HUES6 (cell line): ENCODE measurements around the gene ABHD2.

Experiments
- H3K27ac ChIP-seq: 2 replicates; pipeline ENCODE4 v1.7.0; 2013; ENCODE audit warnings: low read depth, mild to moderate bottlenecking, low read length, inconsistent platforms
- H3K27me3 ChIP-seq: 2 replicates; pipeline ENCODE4 v1.6.1; 2013; ENCODE audit warnings: low read length; ENCODE audit not compliant: control insufficient read depth, insufficient read depth
- H3K36me3 ChIP-seq: 2 replicates; pipeline ENCODE4 v1.6.1; 2013; ENCODE audit warnings: low read length; ENCODE audit not compliant: control insufficient read depth, insufficient read depth
- H3K4me1 ChIP-seq: 2 replicates; pipeline ENCODE4 v1.6.1; 2013; ENCODE audit warnings: low read length; ENCODE audit not compliant: control insufficient read depth, insufficient read depth
- H3K4me3 ChIP-seq: 2 replicates; pipeline ENCODE4 v1.5.1; 2013; ENCODE audit warnings: low read depth, low read length
- H3K9ac ChIP-seq: one replicate; pipeline ENCODE4 v1.6.1; 2013; ENCODE audit warnings: mild to moderate bottlenecking, low read length
- H3K9me3 ChIP-seq: 2 replicates; pipeline ENCODE4 v1.6.1; 2013; ENCODE audit warnings: low read depth, low read length; ENCODE audit not compliant: control insufficient read depth, insufficient read depth

The ABHD2 gene

DNA sequence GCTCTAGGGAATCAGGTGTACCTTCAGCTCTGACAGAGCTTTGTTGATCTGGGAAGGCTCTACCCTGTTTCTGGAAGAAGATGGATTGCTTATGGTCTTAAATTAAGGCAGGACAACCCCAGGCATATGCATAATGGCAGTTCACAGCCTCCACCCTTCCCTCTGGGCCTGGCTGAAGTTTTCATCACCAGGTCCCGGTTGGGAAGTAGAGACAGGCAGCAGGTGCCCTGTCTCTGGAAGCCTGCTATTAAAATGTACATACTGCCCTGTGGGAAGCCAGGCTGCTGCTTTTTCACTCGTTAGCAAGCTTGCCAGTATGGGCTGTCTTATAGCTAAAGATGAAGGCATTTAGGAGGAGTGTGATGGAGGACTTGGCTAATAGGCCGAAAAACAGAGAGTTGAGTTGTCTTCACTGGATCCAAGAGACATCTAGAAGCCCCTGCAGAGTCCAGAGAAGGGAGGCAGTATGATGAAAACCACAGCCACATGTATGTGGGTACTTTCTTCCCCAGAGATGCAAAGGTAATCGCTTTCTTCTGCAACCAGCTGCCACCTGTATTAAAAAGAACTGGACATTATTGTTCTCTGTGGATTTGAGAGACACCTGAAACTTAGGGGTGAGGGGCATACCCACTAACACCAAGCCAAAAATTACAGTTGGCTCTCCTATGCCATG, 34.4 kb downstream of the ABHD2 start:
- Histone ChIP-seq H3K27ac (no peak overlapping the region), H3K9ac (no peak overlapping the region), H3K27me3 (no peaks in the 10 kb centered on the region), H3K4me3 (no peak overlapping the region), H3K4me1 (no peaks in the 10 kb centered on the region), H3K36me3 (no peaks in the 10 kb centered on the region; the same call in 1 of the 2 replicates), H3K9me3 (no peaks in the 10 kb centered on the region)

DNA sequence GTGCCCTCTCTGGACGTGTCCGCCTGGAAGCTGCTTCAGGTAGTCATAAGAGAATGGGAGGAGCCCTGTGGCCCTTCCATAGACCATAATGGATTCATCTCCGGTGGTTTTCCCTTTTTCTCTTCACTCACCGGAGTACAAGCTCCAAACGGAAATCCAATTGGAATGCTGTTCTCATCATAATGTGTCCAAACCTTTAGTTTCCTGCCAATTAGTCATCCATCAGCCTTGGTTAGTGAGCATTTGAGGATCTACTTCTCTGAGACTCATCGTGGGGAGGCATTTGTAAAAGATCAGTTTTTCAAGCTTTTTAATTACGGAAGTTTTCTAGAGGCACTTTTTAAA, 34.9 kb downstream of the ABHD2 start:
- Histone ChIP-seq H3K4me3 (no peak overlapping the region), H3K4me1 (no peaks in the 10 kb centered on the region), H3K36me3 (no peaks in the 10 kb centered on the region; the same call in 1 of the 2 replicates), H3K27ac (no peak overlapping the region), H3K9me3 (no peaks in the 10 kb centered on the region), H3K9ac (no peak overlapping the region), H3K27me3 (no peaks in the 10 kb centered on the region)

DNA sequence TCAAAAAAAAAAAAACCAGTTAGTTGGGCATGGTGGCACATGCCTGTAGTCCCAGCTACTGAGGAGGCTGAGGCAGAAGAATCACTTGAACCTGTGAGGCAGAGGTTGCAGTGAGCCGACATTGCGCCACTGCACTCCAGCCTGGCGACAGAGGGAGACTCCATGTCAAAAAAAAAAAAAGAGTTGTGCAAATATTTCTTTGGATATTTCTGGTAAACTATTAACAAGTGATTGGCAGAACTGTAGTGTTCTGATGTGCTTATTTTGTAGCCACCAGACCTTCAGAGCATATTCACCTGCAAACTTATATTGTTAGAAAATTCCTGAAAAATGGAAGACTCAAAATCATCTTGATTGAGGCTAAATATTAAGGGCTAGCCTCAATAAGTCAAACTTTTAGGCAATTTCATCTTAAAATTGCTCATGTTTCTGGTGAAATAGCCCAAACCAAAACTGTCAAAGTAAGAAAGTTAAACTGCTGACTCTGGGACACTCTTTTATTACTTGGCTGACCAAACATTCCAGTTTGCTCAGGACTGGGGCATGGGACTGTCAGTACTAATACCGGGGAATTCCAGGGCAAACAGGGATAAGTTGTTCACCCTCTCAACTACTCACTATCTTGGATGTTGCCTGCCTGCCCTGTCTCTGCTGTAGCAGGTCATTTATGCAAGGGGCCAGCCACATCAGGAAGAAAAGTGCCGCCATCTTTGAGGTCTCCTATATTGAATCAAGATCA, 37.0 kb downstream of the ABHD2 start:
- Histone ChIP-seq H3K4me1 (no peaks in the 10 kb centered on the region), H3K36me3 (no peaks in the 10 kb centered on the region; the same call in 1 of the 2 replicates), H3K27ac (no peak overlapping the region), H3K9me3 (no peaks in the 10 kb centered on the region), H3K27me3 (no peaks in the 10 kb centered on the region), H3K9ac (no peak overlapping the region), H3K4me3 (no peak overlapping the region)

DNA sequence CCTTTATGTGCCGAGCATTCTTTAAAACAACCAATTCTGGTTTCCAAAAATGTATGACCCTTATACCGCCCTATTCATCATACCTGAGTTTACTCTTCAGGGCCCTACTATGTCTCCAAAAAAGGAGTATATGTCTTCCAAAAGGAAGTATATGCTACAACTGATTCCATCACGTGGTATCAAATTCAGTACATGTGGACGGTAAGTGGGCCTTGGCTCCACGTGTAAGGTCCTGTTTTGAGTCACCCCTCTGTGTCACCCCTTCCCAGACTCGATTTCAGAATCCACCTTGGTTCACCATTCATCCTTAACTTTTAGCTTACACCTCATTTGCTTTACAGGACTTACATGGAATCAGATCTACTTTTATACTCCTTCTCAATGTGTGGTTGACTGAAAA, 37.8 kb downstream of the ABHD2 start:
- Histone ChIP-seq H3K9me3 (no peaks in the 10 kb centered on the region), H3K27me3 (no peaks in the 10 kb centered on the region), H3K4me1 (no peaks in the 10 kb centered on the region), H3K36me3 (no peaks in the 10 kb centered on the region; the same call in 1 of the 2 replicates), H3K9ac (no peak overlapping the region), H3K4me3 (no peak overlapping the region), H3K27ac (no peak overlapping the region)

DNA sequence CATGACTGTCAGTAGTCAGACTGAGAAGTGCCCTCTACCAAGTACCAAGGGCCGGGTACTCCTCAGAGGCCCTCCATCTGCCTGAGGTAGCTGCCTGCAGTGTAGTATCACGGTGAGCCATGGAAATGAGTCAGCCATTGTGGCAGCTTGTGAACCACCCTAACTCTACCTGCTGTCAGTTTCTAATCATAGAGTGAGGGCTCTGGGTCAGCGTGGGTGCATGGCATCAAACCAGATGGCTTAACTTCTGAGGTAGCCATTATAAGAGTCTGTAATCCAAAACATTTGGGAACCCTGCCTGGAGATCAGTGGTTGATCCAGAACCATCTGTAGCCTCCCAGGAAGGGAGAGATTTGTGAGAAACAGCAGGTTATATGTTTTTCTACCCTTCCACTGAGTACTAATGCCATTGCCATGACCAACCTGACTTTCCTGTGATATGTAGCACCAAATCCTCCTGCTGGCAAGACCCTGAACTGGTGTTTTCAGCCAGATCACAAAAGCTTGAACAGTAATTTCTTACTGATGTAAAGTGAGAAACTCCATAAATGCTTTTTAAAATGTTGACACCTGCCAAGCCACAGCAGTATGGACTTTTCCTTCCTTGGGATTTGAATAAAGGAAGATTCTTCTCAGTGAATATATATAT, 38.9 kb downstream of the ABHD2 start:
- H3K4me1 ChIP-seq, result no peaks in the 10 kb centered on the region
- H3K36me3 ChIP-seq, result no peaks in the 10 kb centered on the region; the same call in 1 of the 2 replicates
- no peaks in the 10 kb centered on the region for H3K9me3 ChIP-seq
- no peak overlapping the region for H3K27ac ChIP-seq
- H3K9ac ChIP-seq, result no peak overlapping the region
- H3K4me3 ChIP-seq, result no peak overlapping the region
- no peaks in the 10 kb centered on the region for H3K27me3 ChIP-seq

DNA sequence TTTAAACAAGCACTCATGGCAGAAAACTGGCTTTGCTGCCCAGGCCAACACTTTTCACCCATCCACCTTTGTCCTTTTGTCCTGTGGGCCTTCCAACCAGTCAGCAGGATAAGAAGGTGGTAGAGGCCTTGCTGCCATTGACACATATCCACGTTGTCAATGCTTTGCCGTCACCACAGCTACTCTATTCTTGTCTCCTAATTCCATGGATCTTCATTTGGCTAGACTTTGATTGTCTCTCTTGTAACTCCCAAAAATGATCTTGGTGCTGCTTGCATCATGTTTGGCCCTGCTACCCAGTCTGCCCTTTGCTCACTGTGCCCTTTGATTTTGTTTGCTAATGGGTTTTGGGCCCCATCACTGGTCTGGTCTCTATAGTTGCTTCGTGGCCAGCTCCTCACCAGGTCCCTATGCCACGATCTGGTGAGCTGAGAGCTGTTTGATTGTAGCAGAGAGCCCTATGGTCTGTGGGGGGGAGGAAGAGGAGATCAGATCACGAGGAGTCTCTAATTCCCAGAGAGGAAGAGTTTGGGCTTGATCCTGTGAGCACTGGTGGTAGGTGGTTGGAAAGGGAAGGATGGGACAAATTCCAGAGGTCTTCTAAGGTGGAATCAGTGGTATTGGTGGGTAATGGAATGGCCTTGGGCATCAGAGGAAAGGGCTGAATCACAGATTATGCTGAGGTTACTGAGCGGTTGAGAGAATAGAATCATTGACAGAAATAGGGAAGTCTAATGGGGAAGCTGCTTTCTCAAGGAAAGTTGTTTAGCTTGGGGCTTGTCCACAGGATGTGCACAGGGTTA, 40.3 kb downstream of the ABHD2 start:
- Histone ChIP-seq H3K27ac (no peak overlapping the region), H3K9me3 (no peaks in the 10 kb centered on the region), H3K4me3 (no peak overlapping the region), H3K36me3 (no peaks in the 10 kb centered on the region), H3K9ac (no peak overlapping the region), H3K27me3 (no peaks in the 10 kb centered on the region), H3K4me1 (no peaks in the 10 kb centered on the region)

DNA sequence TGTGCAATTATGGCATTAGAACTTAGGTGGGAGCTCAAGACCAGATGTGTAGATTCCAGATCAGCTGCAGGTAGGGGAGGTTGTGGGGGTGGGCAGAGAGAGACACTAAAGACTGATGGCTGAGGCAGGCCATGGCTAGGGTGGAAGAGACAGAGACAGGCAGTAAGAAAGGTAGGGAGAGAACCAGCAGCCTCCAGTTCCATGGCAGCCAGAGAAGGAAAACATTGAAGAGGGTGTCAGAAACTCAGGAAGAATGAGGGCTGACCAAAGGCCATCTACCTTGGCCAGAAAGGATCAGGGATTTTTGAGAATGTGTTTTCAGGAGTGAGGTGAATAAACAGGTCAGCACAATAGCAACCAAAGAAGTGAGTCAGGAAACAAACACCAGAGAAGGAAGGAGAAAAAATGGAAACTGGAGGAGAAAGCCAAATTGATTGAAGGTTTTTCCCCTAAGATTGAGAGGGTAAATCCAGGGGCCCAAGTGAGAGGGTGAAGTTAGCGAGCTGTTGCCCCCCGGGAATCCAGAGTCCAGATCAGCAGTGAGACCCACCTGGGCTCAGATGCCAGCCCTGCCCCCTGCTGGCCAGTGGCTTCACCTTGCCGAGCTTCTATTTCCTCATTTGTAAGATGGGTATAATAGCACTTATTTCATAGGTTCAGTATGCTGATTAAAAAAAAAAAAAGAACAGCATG, 41.0 kb downstream of the ABHD2 start:
- H3K36me3 ChIP-seq, result no peaks in the 10 kb centered on the region
- no peaks in the 10 kb centered on the region for H3K27me3 ChIP-seq
- no peak overlapping the region for H3K4me3 ChIP-seq
- no peaks in the 10 kb centered on the region for H3K9me3 ChIP-seq
- no peak overlapping the region for H3K27ac ChIP-seq
- no peak overlapping the region for H3K9ac ChIP-seq
- H3K4me1 ChIP-seq, result no peaks in the 10 kb centered on the region

DNA sequence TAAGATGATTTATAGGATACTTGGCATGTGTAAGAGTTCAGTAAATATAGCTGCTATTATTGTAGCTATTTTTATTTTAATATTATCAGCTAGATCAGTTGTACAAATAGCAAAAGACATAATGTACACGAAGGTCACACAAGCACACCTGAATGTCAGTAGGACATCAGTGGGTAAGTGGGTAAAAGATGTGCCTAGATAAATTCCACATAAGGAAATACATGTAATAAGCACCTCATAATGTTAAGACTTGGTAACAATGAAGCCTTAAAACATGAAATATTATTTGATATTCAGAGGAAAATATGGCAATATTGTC, 41.5 kb downstream of the ABHD2 start:
- H3K4me3 ChIP-seq, result no peak overlapping the region
- no peak overlapping the region for H3K9ac ChIP-seq
- H3K27ac ChIP-seq, result no peak overlapping the region
- H3K4me1 ChIP-seq, result no peaks in the 10 kb centered on the region
- H3K27me3 ChIP-seq, result no peaks in the 10 kb centered on the region
- no peaks in the 10 kb centered on the region for H3K9me3 ChIP-seq
- H3K36me3 ChIP-seq, result no peaks in the 10 kb centered on the region

DNA sequence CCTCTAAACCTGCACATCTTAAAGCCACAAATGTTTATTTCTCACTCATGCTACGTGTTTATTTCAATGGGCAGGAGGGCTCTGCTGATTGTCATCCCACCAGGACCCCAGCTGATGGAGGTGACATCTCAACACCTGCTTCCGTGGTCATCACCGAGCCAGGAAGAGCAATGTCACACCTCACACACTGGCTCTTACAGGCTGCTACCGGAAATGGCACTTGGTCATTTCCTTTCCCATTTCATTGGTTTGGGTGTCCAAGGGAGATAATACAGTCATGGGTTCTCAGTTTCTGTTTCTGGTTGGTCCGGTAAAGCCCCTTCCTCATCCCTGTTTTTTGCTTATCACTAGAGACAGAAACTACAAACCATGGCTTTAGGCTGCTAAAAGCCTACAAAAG, 41.9 kb downstream of the ABHD2 start:
- Histone ChIP-seq H3K36me3 (no peaks in the 10 kb centered on the region), H3K4me1 (no peaks in the 10 kb centered on the region), H3K4me3 (no peak overlapping the region), H3K9me3 (no peaks in the 10 kb centered on the region), H3K27ac (no peak overlapping the region), H3K27me3 (no peaks in the 10 kb centered on the region), H3K9ac (no peak overlapping the region)

DNA sequence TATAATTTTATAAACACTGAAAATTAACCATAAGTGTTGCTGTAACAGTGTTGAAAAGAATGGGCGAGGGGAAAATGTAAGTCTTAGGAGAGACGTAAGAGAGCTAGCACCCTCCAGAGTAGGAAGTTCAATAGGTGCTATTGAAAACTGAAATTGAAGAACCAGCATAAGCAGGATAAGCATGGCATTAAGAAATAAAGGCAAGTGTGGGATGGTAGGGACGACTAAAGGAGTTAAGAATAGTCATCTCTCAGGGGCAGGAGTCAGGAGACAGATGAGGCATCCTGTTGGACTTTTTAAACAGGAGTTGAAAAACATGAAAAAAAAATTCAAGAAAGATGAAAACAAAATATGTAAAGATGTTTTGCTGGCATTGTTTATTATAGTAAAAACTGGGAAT, 43.5 kb downstream of the ABHD2 start:
- H3K36me3 ChIP-seq, result no peaks in the 10 kb centered on the region
- no peaks in the 10 kb centered on the region for H3K9me3 ChIP-seq
- no peaks in the 10 kb centered on the region for H3K4me1 ChIP-seq
- no peak overlapping the region for H3K9ac ChIP-seq
- no peak overlapping the region for H3K27ac ChIP-seq
- no peak overlapping the region for H3K4me3 ChIP-seq
- H3K27me3 ChIP-seq, result no peaks in the 10 kb centered on the region
